Measurements from ENCODE around the gene ZNF701.

DNA sequence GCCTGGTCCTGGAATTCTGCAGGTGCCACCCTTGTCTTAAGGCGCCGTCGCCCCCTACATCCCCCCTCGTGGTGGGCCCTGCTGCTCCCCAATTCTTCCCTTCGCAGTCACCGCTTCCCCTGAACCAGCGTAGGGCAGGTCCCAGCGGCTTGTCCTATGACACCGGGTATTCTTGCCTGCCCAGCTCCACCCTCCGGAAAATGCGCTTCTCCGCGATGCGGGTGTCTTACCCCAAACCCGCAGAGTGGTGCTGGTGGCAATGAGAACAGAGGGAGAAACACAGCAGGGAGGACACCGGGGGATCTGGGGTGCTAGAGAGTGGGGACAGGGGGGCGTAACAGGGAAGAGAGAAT lies 33.7 kb upstream of the ZNF701 start:
- TF ChIP-seq, protein P1, sequence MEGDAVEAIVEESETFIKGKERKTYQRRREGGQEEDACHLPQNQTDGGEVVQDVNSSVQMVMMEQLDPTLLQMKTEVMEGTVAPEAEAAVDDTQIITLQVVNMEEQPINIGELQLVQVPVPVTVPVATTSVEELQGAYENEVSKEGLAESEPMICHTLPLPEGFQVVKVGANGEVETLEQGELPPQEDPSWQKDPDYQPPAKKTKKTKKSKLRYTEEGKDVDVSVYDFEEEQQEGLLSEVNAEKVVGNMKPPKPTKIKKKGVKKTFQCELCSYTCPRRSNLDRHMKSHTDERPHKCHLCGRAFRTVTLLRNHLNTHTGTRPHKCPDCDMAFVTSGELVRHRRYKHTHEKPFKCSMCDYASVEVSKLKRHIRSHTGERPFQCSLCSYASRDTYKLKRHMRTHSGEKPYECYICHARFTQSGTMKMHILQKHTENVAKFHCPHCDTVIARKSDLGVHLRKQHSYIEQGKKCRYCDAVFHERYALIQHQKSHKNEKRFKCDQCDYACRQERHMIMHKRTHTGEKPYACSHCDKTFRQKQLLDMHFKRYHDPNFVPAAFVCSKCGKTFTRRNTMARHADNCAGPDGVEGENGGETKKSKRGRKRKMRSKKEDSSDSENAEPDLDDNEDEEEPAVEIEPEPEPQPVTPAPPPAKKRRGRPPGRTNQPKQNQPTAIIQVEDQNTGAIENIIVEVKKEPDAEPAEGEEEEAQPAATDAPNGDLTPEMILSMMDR (conservative IDR thresholded peaks at IDR 0.05 in 1 of 2, IDR thresholded peaks at IDR 0.05 in 1 of 2; ENCODE audit: extremely low read depth in 1 of 2, insufficient read depth in 1 of 2, low read depth in 1 of 2, low read length in 2 of 2) = no peak
- no peak for TF ChIP-seq EZH2 (IDR thresholded peaks at IDR 0.05; ENCODE audit: borderline replicate concordance, low read length)
